Gastrocnemius medialis (tissue), 4 donors: ENCODE results near the gene LIPA. TPM values are rescaled to one million over a fixed set of nuclear protein-coding genes. Genes with fewer than 3 reads are reported as not detected.

Experiments used
- ATAC-seq, 2 donors: fragments of 150-250 bp; one replicate each; pipeline ENCODE4 v1.9.1; 2016
- DNase-seq, 2 donors: peaks; one replicate each; pipeline ENCODE4 v3.0.0-alpha.2; 2019
- H3K27ac ChIP-seq, 4 donors: fragments of 200-600 bp; sonication (generic); 1 replicate in 1 of 4; 2 replicates in 3 of 4; pipeline ENCODE4 v1.5.1; 2016 to 2018; ENCODE audit warnings: mild to moderate bottlenecking in 2 of 4, moderate library complexity in 1 of 4
- H3K27me3 ChIP-seq, 3 donors: fragments of 200-600 bp; sonication (generic) in 2 of 3; 1 replicate in 1 of 3; 2 replicates in 2 of 3; pipeline versions ENCODE4 v1.5.1 to v1.6.0; 2016 to 2019; ENCODE audit warnings: mild to moderate bottlenecking in 1 of 3, moderate library complexity in 1 of 3
- H3K36me3 ChIP-seq, 2 donors: fragments of 200-600 bp; sonication (generic) in 1 of 2; one replicate each; pipeline ENCODE4 v1.5.1; 2017 to 2018
- H3K4me1 ChIP-seq, 2 donors: fragments of 200-600 bp; sonication (generic) in 1 of 2; one replicate each; pipeline ENCODE4 v1.5.1; 2016 to 2017; ENCODE audit warnings: mild to moderate bottlenecking in 2 of 2
- H3K4me3 ChIP-seq, 4 donors: fragments of 200-600 bp; sonication (generic) in 3 of 4; 1 replicate in 1 of 4; 2 replicates in 3 of 4; pipeline ENCODE4 v1.5.1; 2016 to 2019; ENCODE audit warnings: mild to moderate bottlenecking in 2 of 4
- H3K9me3 ChIP-seq, 3 donors: fragments of 200-600 bp; sonication (generic) in 2 of 3; 1 replicate in 1 of 3; 2 replicates in 2 of 3; pipeline ENCODE4 v1.5.1; 2016 to 2019
- POLR2A ChIP-seq, 2 donors: fragments of 450-650 bp; IDR thresholded peaks; one replicate each; pipeline ENCODE4 v1.6.1; 2017; ENCODE audit warnings: antibody characterized with exemption in 2 of 2, mild to moderate bottlenecking in 2 of 2, moderate library complexity in 2 of 2
- in situ Hi-C, 4 donors: fragments of 200-750 bp; cut with MboI; loops; one replicate each; pipeline versions ENCODE4 v1.15.0 to v1.8.0; 2017; ENCODE audit warnings: low sequenced_read_pairs in 4 of 4
- intact Hi-C: fragments of 100-400 bp; cut with DNase I; formaldehyde crosslinking; loops from one replicate; pipeline ENCODE4 v1.15.1; 2023; ENCODE audit warnings: low total_unique reads
- total RNA-seq, 4 donors: library from RNA; depleted of rRNA; stranded (reverse); fragments of >200 nt; gene quantifications; one replicate each; pipeline versions ENCODE4 v1.1.0 to v1.2.3, GENCODE V29; 2016
- TF ChIP-seq, protein P1 (sequence below), 5 experiments: fragments of 450-650 bp in 3 of 5; fragments of 200-600 bp in 2 of 5; sonication (generic) in 2 of 5; IDR thresholded peaks in 4 of 5; conservative IDR thresholded peaks in 1 of 5; 1 replicate in 4 of 5; 2 replicates in 1 of 5; pipeline ENCODE4 v1.5.1; 2016 to 2019; ENCODE audit warnings: antibody characterized with exemption in 5 of 5, mild to moderate bottlenecking in 3 of 5, moderate library complexity in 3 of 5

LIPA gene
- total RNA-seq, 4 donors from 2014 or later = 7.7 to 11.4 (median 9.3) TPM

DNA sequence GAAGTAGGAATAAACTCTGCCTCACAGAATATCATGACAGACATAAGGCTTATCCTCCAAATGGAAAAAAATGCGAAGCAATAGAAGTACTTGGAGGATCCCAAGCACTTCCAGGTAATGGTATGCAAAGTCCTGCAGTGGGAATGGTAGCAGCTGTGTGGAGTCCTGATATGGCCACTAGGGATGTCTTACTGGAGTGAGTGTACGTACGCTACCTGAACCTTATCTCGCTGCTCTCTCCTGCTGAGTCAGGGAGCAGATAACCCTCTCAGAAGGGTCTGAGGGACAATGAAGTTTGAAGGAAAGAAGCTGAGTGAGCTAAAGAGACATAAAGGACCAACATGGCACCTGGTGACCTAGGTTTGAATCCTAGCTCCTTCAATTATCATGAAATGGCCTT, 86.7 kb downstream of the LIPA start:
- no peaks in the 10 kb centered on the region for H3K9me3 ChIP-seq
- in situ Hi-C loops = no loop called here
- ATAC-seq = no peak

DNA sequence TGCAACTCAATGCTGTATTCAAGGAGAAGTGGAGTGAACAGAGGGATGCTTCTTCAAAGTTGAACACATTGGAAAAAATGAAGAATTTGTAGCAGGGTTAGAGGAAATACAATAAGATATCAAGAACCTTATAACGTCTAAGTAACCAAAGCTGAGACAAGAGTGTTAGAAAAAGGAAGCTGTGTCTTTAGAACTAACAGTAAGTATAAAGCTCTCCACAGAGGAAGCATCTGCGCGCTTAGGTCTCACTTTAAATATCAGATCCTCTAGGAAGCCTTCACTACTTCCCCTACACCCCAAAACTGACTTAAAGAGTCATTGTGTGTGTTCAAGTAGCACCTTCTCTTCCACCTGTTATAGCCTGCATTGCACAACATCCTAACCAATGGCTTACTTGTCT, 87.5 kb downstream of the LIPA start:
- ATAC-seq (no peak), DNase-seq (no peak)
- H3K27ac ChIP-seq = no peak overlapping the region
- intact Hi-C loops (no loop called here), in situ Hi-C loops (no loop called here)
- no peak overlapping the region for H3K4me3 ChIP-seq
- TF ChIP-seq, protein P1, sequence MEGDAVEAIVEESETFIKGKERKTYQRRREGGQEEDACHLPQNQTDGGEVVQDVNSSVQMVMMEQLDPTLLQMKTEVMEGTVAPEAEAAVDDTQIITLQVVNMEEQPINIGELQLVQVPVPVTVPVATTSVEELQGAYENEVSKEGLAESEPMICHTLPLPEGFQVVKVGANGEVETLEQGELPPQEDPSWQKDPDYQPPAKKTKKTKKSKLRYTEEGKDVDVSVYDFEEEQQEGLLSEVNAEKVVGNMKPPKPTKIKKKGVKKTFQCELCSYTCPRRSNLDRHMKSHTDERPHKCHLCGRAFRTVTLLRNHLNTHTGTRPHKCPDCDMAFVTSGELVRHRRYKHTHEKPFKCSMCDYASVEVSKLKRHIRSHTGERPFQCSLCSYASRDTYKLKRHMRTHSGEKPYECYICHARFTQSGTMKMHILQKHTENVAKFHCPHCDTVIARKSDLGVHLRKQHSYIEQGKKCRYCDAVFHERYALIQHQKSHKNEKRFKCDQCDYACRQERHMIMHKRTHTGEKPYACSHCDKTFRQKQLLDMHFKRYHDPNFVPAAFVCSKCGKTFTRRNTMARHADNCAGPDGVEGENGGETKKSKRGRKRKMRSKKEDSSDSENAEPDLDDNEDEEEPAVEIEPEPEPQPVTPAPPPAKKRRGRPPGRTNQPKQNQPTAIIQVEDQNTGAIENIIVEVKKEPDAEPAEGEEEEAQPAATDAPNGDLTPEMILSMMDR (IDR thresholded peaks at IDR 0.05 in 4 of 5, conservative IDR thresholded peaks at IDR 0.05 in 1 of 5) = no peak
- TF ChIP-seq POLR2A (IDR thresholded peaks at IDR 0.05) = no peak
- H3K36me3 ChIP-seq = no peaks in the 10 kb centered on the region
- H3K4me1 ChIP-seq = no peaks in the 10 kb centered on the region
- H3K27me3 ChIP-seq = no peaks in the 10 kb centered on the region
- no peaks in the 10 kb centered on the region for H3K9me3 ChIP-seq

More for the DNA sequence above, 86.7 kb downstream of the LIPA start:
- H3K27ac ChIP-seq = no peak overlapping the region
- H3K4me3 ChIP-seq = no peak overlapping the region
- no peaks in the 10 kb centered on the region for H3K36me3 ChIP-seq
- TF ChIP-seq, protein P1 (IDR thresholded peaks at IDR 0.05 in 4 of 5, conservative IDR thresholded peaks at IDR 0.05 in 1 of 5) = no peak
- no peak for TF ChIP-seq POLR2A (IDR thresholded peaks at IDR 0.05)
- DNase-seq = no peak
- H3K27me3 ChIP-seq = no peaks in the 10 kb centered on the region
- no peaks in the 10 kb centered on the region for H3K4me1 ChIP-seq
- intact Hi-C loops = no loop called here

Other genes starting within 250 kb of the LIPA start
- gene CH25H, start 44.5 kb downstream of the LIPA start, total RNA-seq = 1 to 10 TPM in 1 of 4 donors, under 1 TPM in 1, not detected in 2; 0.85 to 1.1 TPM
- gene IFIT2, start 50.3 kb upstream of the LIPA start, total RNA-seq = 1 to 10 TPM in 1 of 4 donors, under 1 TPM in 3; 0.41 to 2.1 (median 0.78) TPM
- 1 to 10 TPM; 2.2 to 8.9 (median 3.7) TPM for gene IFIT3, start 76.2 kb upstream of the LIPA start, total RNA-seq
- gene IFIT1B, start 126.3 kb upstream of the LIPA start, total RNA-seq = not detected
- 1 to 10 TPM; 1.8 to 8.9 (median 3.0) TPM for gene IFIT1, start 140.8 kb upstream of the LIPA start, total RNA-seq
- gene IFIT5, start 162.8 kb upstream of the LIPA start, total RNA-seq = 1 to 10 TPM; 2.4 to 5.5 (median 3.3) TPM